ENCODE results near the gene CCL5.

Gene CCL5

DNA sequence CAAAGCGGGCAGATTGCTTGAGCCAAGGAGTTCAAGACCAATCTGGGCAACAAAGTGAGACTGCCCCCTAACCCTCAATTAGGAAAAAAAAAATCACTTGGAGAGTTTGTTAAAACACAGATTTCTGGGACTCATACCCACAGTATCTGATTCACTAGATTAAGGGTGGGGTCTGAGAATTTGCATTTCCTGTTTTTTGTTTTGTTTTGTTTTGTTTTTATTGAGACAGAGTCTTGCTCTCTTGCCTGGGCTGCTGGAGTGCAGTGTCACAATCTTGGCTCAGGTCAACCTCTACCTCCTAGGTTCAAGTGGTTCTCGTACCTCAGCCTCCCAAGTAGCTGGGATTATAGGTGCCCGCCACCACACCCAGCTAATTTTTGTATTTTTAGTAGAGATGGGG lies 12.6 kb downstream of the CCL5 start:
- DNase-seq: no peak

DNA sequence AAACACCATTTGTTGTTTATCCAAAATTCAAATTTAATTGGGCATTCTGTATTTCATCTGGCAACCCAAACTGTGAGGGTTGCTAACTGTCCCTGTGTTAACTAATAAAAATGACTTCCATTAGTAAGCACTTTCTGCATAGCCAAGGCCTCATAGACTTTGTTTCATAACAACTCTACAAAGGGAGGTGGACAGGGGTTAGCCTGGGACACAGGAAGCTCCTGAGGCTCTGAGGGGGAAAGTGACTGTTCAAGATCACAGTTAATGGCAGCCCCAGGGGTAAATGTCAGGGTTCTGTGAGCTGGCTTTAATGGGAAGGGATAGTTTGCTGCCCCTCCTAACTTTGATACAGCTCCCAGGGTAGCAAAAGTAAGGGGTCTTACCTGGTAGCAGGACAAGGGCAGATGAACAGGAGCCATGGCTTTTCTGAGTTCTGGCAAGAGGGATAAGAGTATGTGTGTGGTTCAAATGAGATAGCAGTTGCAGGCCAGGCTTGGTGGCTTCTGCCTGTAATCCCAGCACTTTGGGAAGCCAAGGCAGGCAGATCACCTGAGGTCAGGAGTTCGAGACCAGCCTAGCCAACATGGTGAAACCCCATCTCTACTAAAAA lies 13.7 kb downstream of the CCL5 start:
- DNase-seq: no peak

DNA sequence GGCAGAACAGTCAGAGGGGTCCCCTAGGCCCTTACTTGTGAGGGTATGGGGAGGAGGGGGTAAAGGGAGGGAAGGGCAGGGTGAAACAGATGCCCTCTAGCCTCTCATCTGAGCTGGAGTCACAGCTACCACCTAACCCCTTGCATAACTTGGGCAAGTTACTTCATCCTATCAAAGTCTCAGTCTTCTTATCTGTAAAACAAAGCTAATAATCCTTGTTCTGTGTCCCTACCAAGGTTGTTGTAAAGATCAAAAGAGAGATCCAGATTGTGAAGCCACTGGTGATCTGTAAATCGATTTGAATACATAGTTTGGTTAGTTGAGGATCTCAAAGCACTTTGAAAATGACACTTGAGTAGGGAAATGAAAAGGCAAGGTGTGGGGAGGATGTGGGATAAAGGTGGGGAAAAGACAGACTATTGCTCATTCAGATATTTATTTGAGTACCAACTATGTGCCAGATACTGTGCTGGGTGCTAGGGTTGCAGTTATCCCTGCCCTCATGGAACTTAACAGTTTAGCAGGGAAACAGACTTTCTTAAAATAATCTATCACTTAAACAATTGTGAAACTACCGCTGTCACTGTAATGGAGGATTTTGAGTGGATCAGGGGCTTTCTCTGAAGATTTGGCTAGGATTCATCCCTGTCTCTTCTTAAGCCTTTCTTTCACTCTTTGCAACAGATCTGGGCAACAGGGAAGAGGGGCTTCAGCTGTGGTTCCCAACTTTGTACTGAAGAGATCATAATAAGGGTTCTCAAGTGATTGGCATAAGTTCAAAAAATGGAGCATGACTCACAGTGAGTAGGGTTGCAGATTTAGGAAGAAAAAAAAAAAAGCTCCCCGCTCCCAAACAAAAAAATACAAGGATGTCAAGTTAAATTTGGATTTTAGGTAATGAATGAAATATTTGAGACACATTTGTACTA lies 14.5 kb downstream of the CCL5 start:
- DNase-seq: no peak

DNA sequence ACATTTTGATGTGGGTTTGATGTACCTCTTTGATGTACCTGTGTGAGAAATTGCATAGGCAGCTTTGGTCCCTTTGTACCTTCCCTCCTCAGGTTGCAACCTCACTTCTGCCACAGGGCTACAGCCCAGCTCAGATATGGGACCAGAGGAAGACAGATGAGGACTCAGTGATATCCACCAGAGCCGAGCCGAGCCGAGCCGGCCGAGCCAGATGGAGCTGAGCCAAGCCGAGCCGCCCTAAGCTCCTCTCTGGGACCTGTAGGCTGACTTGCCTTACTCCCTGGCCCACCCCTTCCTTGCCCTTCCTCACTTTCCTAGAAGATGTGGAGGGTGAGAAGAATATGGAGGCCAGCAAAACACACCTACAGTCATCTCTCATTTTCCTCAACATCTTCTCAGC lies 15.3 kb downstream of the CCL5 start:
- no peak for DNase-seq

DNA sequence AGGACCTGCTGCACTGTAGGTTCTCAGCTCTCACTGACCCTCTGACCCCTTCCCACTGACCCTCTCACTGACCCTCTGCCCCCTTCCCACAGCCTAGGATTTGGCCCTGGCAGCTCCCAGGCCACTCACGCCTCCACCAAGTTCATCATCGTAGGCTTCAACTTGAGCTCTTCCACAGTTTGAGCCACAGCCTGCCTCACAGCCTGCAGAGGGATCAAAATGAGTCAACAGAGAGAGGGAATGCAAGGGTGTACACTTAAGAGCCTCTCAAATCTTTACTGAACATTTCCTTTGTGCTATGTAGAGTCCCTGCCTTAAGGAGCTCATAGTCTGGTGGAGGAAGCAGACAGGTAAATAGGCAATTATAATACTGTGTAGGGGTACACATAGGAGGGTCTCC lies 23.6 kb downstream of the CCL5 start:
- DNase-seq: no peak

DNA sequence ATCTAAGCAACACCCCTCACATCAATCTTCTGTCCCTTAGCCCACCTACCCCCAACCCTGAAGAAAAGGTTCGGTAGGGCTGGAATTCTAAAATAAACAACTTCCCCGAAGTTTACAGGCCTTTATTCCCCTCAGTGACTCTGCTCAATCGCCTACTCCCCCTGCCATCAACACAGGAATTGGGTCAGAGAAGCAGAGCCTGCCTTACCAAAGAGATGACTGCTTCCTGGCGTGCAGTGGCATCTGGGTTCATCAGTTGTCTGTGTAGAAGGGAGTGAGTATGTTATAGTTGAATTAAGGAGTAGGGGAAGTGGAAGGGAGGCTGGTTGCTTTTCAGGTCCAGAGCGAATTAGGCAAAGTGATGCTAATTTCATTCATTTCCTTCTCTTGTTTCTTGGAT lies 24.2 kb downstream of the CCL5 start:
- no peak for DNase-seq

DNA sequence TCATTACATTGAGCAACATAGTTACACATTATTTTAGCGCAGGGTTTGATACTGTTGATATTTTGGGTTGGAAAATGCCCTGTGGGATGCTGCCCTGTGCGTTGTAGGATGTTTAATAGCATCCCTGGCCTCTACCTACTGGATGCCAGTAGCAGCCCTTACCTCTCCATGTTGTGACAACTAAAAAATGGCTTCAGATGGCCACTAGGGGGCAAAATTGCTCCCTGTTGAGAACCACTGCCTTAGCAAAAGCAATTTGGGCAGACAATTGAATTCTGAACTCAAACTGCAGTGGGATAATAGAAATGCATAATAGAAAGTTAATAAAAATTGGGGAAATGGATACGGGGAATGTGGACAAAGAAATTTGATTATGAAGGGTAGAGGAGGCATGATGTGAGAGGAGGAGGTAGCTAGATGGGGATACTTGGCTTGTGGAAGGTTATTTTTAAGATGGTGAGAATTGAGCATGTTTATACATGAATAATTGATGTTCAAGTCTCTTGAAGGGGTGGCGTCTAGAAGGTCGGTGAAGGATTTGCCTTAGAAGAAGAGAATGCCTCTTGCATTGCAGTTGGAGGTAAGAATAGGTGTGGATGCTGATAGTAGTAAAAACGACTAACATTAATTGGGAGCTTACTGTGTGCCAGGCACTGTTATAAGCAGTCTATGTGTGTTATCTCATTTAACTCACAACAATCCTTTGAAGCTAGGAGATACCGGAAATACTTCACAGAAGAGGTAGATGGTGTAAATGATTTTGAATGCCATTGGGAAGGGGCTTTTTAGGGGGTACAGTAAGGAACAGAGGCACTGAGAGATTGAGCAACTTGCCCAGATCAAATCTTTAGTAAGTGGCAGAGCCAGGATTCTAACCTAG lies 30.5 kb downstream of the CCL5 start:
- DNase-seq: peak; percentile 46

DNA sequence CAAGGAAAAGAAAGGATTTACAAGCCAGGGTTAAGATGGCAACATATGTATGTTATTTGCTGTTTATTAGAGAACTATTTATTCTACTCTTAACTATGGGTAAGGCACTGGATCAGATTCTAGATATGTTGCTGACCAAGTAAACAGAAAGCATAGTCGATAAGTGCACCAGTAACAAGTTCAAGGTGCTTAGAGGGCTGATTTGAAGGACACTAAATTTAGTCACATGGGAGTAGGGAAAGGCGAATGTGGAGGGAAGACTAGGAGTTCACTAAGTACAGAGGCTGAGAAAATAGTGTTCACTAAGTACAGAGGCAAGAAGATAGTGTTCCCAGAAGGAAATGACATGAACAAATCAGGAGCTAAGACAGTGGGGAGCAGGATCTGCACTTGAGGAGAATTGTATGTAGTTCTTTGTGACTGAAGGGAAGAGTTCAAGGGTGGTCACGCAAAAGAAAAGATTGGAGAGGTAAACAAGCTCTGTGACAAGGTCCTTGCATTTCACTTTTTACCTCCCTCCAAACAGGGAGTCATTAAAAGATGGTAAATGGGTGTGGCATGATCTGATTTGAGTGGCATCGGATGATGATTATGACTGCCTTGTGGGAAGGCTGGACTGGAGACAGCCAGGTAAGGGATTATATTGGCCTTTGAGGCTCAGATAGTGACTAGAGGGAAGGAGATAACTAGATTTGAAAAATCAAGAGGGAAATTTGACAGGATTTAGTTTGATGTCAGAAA lies 32.4 kb downstream of the CCL5 start:
- no peak for DNase-seq

DNA sequence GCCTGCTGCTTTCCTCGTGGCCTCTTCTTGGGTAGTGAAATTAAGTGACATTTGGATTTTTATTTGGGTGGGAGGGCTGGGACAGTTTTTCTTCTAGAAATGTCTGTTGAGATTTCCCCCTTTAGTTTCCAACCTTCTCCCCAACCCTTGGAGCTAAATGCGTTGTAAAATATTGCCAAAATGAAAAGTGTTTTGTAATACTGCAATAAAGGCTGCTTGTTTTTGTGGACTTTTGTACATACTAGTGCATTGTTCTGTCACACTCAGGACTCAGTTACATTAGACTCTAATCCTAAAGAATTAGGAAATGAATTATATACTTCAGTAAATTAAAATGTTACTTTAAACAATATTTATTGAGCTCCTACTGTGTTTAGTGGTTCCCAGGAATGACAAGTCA lies 33.2 kb downstream of the CCL5 start:
- no peak for DNase-seq

DNA sequence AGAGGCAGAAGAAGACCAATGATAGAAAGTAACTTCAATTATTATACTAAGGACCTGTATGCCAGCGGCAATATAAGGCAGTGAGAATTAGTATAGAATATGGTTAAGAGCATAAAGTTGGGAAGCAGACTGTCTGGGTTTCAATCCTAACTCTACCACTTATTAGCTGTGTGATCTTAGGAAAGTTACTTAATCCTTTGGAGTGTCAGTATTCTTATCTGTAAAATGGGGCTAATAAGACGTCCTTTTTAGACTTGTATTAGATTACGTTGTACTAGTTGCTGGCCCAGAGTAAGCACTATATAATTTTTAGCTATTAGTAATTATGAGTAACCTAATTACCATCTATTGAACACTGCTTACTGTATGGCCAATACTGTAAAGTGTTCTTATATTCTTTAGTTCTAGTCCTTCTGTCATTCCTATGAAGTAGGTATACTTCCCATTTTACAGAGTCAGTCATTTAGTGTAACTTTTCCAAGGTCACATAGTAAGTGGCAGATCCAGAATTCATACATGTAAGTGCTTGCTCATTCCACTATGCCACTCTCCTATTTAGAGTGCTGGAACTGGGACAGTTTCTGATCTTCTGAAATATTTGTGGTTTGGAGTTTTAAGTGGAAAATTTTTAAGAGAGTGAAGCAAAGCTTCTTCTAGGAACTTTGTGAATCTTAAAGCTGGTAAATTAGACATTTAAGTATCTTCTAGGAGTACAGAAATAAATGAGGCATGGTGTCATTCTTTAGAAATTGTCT lies 33.9 kb downstream of the CCL5 start:
- DNase-seq: no peak

DNA sequence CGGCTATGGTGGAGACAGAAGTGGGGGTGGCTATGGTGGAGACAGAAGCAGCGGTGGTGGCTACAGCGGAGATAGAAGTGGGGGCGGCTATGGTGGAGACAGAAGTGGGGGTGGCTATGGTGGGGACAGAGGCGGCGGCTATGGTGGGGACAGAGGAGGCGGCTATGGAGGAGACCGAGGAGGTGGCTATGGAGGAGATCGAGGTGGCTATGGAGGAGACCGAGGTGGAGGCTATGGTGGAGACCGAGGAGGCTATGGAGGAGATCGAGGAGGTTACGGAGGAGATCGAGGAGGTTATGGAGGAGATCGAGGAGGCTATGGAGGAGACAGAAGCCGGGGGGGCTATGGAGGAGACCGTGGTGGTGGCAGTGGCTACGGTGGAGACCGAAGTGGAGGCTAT lies 35.6 kb downstream of the CCL5 start:
- DNase-seq: no peak

DNA sequence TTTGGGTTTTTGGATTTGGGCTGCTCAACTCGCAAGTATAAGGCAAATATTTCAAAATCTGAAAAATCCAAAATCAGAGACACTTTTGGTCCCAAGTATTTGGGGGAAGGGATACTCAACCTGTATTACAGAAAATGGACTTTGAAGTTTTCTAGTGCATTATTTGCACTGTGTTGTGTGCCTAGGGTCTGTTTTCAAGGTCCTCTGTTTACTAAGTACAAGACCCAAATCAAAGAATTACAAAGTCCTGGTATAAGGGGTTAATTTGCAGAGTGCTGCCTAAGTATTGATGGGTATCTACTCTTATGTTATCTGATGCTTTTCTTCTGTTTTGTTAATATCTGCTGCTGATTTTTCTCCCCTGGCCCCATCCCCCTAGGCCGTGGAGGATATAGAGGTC lies 36.5 kb downstream of the CCL5 start:
- DNase-seq: no peak

DNA sequence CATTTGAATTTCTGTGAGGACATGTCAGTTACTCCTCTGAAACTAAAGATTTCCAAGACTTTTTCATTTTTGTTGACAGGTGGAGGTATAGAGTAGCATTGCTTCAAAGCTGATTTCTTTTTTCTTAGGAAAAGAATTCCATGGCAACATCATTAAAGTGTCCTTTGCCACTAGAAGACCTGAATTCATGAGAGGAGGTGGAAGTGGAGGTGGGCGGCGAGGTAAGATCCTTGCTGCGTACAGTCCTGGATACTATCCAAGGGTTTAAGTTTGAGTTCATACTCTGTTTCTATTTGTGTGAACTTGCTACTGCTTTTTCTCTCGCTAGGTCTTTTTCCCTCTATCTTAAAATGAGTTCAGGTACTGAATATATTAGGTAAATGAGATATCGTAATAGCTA lies 37.9 kb downstream of the CCL5 start:
- no peak for DNase-seq

DNA sequence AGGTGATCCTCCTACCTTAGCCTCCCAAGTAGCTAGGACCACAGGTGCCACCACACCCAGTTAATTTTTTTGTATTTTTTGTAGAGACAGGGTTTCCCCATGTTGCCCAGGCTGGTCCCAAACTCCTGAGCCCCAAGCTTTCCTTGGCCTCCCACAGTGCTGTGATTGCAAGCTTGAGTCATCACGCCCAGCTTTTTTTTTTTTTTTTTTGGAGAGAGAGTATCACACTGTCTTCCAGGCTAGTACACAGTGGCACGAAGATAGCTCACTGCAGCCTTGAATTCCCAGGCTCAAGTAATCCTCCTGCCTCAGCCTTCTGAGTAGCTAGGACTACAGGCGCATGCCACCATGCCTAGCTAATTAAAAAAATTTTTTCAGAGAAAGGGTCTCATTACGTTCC lies 38.7 kb downstream of the CCL5 start:
- no peak for DNase-seq

DNA sequence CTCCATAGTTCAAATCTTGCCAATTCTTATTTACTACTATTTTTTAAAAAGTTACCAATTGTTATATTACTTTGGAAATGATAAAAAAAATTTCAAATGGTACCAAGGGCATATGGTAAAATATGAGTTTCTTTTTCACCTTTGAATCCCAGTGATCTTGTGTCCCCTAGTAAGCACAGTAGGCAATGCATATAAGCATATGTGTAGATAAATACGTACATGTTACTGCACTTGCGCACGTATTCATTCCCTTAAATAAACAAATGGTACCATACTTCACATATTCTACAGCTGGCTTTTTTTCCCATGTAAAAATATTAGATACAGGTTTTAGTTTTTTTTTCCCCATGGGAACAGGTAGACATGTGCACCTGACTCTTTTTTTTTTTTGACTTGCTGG lies 39.1 kb downstream of the CCL5 start:
- DNase-seq: no peak

DNA sequence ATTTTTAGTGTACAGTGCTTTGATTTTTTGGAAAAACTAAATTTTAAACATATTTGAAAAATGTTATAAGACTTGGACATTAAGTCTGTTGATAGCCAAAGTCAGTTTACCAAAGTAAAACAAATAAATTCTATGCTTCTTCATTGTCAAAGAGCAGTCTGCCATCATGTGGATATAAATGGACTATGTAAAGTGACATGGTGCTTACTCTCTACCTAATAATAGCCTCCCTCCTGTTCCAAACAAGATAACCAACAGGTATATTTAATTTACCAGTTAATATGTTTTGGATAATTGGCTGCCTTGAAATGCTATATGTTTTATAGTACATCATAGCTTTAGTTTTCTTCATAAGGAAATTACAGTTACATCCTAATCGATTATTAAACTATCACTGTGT lies 55.0 kb downstream of the CCL5 start:
- DNase-seq: no peak
